Panc1 (cell line): ENCODE measurements around the gene ACADM. TPM values are rescaled to one million over a fixed set of nuclear protein-coding genes. Genes with fewer than 3 reads are reported as not detected.
"Not testable (repeated sequence)": the region's sequence is repeated elsewhere in the genome, so short reads cannot be mapped to it uniquely, and the experiment has no call there.

Experiments
- ATAC-seq: fragments of 200-7000 bp; cut with Tn5 transposase; 2 replicates; pipeline ENCODE4 v1.9.1; 2020; ENCODE audit warnings: mild to moderate bottlenecking, moderate library complexity
- BruUV-seq: library from RNA; stranded (reverse); fragments of 400-500 nt; replicated peaks from 2 replicates; lab custom pipeline; 2021; lab: Mats Ljungman, UMichigan
- CTCF ChIA-PET: fragments of 300-600 bp; sonication (Branson Sonifier 250); formaldehyde crosslinking; loops from one replicate; lab custom pipeline; 2022; ENCODE audit warnings: antibody characterized with exemption; lab: Charles Lee
- POLR2A ChIA-PET: fragments of 300-600 bp; sonication (Branson Sonifier 250); formaldehyde crosslinking; loops from one replicate; lab custom pipeline; 2022; ENCODE audit warnings: antibody characterized with exemption; lab: Charles Lee
- DNase-seq: peaks from one replicate; pipeline ENCODE4 v3.0.0-alpha.2; 2010; ENCODE audit warnings: low read depth, low spot score
- H3K27ac ChIP-seq: 2 replicates; pipeline ENCODE4 v1.5.1; 2011; ENCODE audit warnings: mild to moderate bottlenecking, low read length, inconsistent platforms
- H3K27me3 ChIP-seq: fragments of 200-500 bp; sonication (Bioruptor generic); 2 replicates; pipeline ENCODE4 v1.6.0; 2014; ENCODE audit warnings: low read length, inconsistent platforms; ENCODE audit not compliant: control insufficient read depth, insufficient read depth
- H3K36me3 ChIP-seq: fragments of 200-500 bp; sonication (Bioruptor generic); 2 replicates; pipeline ENCODE4 v1.5.1; 2014; ENCODE audit warnings: inconsistent platforms, mild to moderate bottlenecking, low read length, moderate library complexity; ENCODE audit not compliant: control insufficient read depth, insufficient read depth
- H3K4me1 ChIP-seq: 2 replicates; pipeline ENCODE4 v1.5.1; 2011; ENCODE audit warnings: inconsistent platforms, mild to moderate bottlenecking, low read length, moderate library complexity; ENCODE audit not compliant: control insufficient read depth, insufficient read depth
- H3K4me3 ChIP-seq, 2 experiments: 2 replicates each; pipeline ENCODE4 v1.5.1; 2011 to 2012; ENCODE audit warnings: low read depth in 2 of 2, low read length in 2 of 2, mild to moderate bottlenecking in 2 of 2, inconsistent platforms in 1 of 2, moderate library complexity in 1 of 2
- H3K9me3 ChIP-seq: fragments of 200-500 bp; sonication (Bioruptor generic); 2 replicates; pipeline ENCODE4 v1.5.1; 2014; ENCODE audit warnings: low read depth, mild to moderate bottlenecking, inconsistent platforms, low read length, moderate library complexity; ENCODE audit not compliant: control insufficient read depth, insufficient read depth
- POLR2AphosphoS5 ChIP-seq: IDR thresholded peaks from 2 replicates; pipeline ENCODE4 v1.6.1; 2012; ENCODE audit warnings: mild to moderate bottlenecking, low read depth, low read length, moderate library complexity
- REST ChIP-seq, 2 experiments: IDR thresholded peaks; 2 replicates each; pipeline ENCODE4 v1.6.1; 2011 to 2012; ENCODE audit warnings: low read depth in 2 of 2, control low read depth in 1 of 2, low read length in 1 of 2, mild to moderate bottlenecking in 1 of 2, moderate library complexity in 1 of 2; ENCODE audit not compliant: insufficient read depth in 1 of 2
- SIN3A ChIP-seq: IDR thresholded peaks from 2 replicates; pipeline ENCODE4 v1.6.1; 2012; ENCODE audit warnings: low read depth, mild to moderate bottlenecking, low read length, moderate library complexity, borderline replicate concordance; ENCODE audit not compliant: insufficient read depth
- TCF7L2 ChIP-seq: IDR thresholded peaks from 2 replicates; pipeline ENCODE4 v1.6.1; 2011; ENCODE audit warnings: mild to moderate bottlenecking, low read depth, low read length, inconsistent platforms
- in situ Hi-C: cut with HindIII; loops from 2 replicates; pipeline ENCODE4 v1.10.0; 2016; ENCODE audit warnings: low sequenced_read_pairs, low pct_unique_long_range_greater_than_20kb
- intact Hi-C: fragments of 100-400 bp; cut with micrococcal nuclease; formaldehyde crosslinking; loops from one replicate; pipeline ENCODE4 v1.10.0; 2022; ENCODE audit not compliant: unreplicated experiment
- total RNA-seq: library from RNA; stranded (reverse); gene quantifications from one replicate; pipeline ENCODE4 v1.2.1, GENCODE V29; 2021; ENCODE audit not compliant: unreplicated experiment
- TF ChIP-seq, protein P1 (sequence below): fragments of 450-650 bp; IDR thresholded peaks from 2 replicates; pipeline ENCODE4 v1.5.1; 2017; ENCODE audit warnings: mild to moderate bottlenecking

ACADM gene
- total RNA-seq, 1 experiment from 2014 or later, result 57.2 TPM

DNA sequence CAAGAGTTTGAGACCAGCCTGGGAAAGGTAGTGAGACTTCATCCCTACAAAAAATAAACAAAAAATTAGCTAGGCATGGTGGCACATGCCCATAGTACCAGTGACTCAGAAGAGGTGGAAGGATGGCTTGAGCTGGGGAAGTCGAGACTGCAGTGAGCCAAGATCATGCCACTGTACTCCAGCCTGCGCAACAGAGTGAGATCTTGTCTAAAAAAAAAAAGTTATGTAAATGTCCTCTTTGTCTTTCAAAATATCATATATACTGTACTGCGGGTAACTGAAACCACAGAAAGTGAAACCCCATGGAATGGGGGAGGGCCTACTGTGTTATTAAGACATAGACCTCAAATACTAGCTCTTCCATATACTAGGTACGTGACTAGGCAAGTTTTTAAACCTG lies 20.8 kb downstream of the ACADM start:
- in situ Hi-C loops, result no loop called here
- DNase-seq (no peak), ATAC-seq (no peak)
- no peaks in the 10 kb centered on the region for H3K9me3 ChIP-seq
- no peak overlapping the region for H3K4me3 ChIP-seq
- no peaks in the 10 kb centered on the region for H3K4me1 ChIP-seq
- no peaks in the 10 kb centered on the region for H3K27me3 ChIP-seq
- H3K36me3 ChIP-seq, result peaks cover 13% of the 10 kb centered on the region
- H3K27ac ChIP-seq, result no peak overlapping the region
- TF ChIP-seq TCF7L2 (no peak), POLR2AphosphoS5 (no peak), SIN3A (no peak), REST (IDR thresholded peaks at IDR 0.05; ENCODE audit: insufficient read depth in 1 of 2, low read depth in 2 of 2, low read length in 1 of 2) (no peak)
- TF ChIP-seq, protein P1, sequence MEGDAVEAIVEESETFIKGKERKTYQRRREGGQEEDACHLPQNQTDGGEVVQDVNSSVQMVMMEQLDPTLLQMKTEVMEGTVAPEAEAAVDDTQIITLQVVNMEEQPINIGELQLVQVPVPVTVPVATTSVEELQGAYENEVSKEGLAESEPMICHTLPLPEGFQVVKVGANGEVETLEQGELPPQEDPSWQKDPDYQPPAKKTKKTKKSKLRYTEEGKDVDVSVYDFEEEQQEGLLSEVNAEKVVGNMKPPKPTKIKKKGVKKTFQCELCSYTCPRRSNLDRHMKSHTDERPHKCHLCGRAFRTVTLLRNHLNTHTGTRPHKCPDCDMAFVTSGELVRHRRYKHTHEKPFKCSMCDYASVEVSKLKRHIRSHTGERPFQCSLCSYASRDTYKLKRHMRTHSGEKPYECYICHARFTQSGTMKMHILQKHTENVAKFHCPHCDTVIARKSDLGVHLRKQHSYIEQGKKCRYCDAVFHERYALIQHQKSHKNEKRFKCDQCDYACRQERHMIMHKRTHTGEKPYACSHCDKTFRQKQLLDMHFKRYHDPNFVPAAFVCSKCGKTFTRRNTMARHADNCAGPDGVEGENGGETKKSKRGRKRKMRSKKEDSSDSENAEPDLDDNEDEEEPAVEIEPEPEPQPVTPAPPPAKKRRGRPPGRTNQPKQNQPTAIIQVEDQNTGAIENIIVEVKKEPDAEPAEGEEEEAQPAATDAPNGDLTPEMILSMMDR, result no peak
- intact Hi-C loops, result no loop called here
- no TSS peak for BruUV-seq
- CTCF ChIA-PET, result no interaction called here
- POLR2A ChIA-PET, result no interaction called here

- ATAC-seq, BruUV-seq, H3K27ac ChIP-seq, POLR2A ChIA-PET, H3K36me3 ChIP-seq, H3K4me3 ChIP-seq, in situ Hi-C loops, H3K9me3 ChIP-seq, H3K4me1 ChIP-seq, DNase-seq, H3K27me3 ChIP-seq, intact Hi-C loops, CTCF ChIA-PET: not testable (repeated sequence)
These were observed 32.7 kb downstream of the ACADM start for GRCh38 chr1:75757210-75757609.

- intact Hi-C loops, DNase-seq, H3K27me3 ChIP-seq, H3K27ac ChIP-seq, in situ Hi-C loops, CTCF ChIA-PET, BruUV-seq, H3K9me3 ChIP-seq, POLR2A ChIA-PET, ATAC-seq, H3K4me1 ChIP-seq, H3K36me3 ChIP-seq, H3K4me3 ChIP-seq: not testable (repeated sequence)
These were observed 34.0 kb downstream of the ACADM start for GRCh38 chr1:75758543-75758942.
